Ovary (tissue), 9 donors: ENCODE results near the gene CEP78. TPM values are rescaled to one million over a fixed set of nuclear protein-coding genes. Genes with fewer than 3 reads are reported as not detected.

Source experiments
- DNase-seq, 5 donors: peaks; one replicate each; pipeline ENCODE4 v3.0.0-alpha.2; 2019 to 2020
- H3K27ac ChIP-seq, 2 donors: fragments of 200-600 bp; one replicate each; pipeline versions ENCODE4 v1.5.1 to v1.8.0; 2019 to 2022
- H3K27me3 ChIP-seq: fragments of 200-600 bp; one replicate; pipeline ENCODE4 v1.8.0; 2022
- H3K36me3 ChIP-seq: fragments of 200-600 bp; sonication (generic); one replicate; pipeline ENCODE4 v1.5.1; 2019
- H3K4me1 ChIP-seq: one replicate; pipeline ENCODE4 v1.8.1; 2013; ENCODE audit warnings: mild to moderate bottlenecking, moderate library complexity; ENCODE audit not compliant: insufficient read depth
- H3K4me3 ChIP-seq: fragments of 200-600 bp; sonication (generic); one replicate; pipeline ENCODE4 v1.5.1; 2017
- H3K9me3 ChIP-seq, 2 donors: fragments of 200-600 bp in 1 of 2; sonication (generic) in 1 of 2; one replicate each; pipeline versions ENCODE4 v1.5.1 to v1.8.1; 2013 to 2019; ENCODE audit warnings: mild to moderate bottlenecking in 1 of 2, moderate library complexity in 1 of 2
- EP300 ChIP-seq: sonication (generic); formaldehyde crosslinking; IDR thresholded peaks from one replicate; pipeline ENCODE4 v1.6.1; 2017; ENCODE audit warnings: antibody characterized with exemption
- POLR2A ChIP-seq: fragments of 450-650 bp; IDR thresholded peaks from one replicate; pipeline ENCODE4 v1.6.1; 2017; ENCODE audit warnings: antibody characterized with exemption, mild to moderate bottlenecking, moderate library complexity
- WGBS, 3 donors: extraction: QIAGEN DNeasy Blood & Tissue Kit in 1 of 3; methylation state at CpG; one replicate each; pipeline versions ENCODE4 v1.1.5 to v1.1.7; 2013 to 2017; 5-methylcytosine and 5-hydroxymethylcytosine counted together
- intact Hi-C, 4 donors: fragments of 100-400 bp; cut with DNase I; formaldehyde crosslinking; loops; one replicate each; pipeline versions ENCODE4 v1.11.0 to v1.15.1; 2022 to 2023
- polyA plus RNA-seq, 2 donors: library from polyadenylated mRNA; stranded (reverse); fragments of 200-250 nt in 1 of 2; fragments of 350-450 nt in 1 of 2; fragmentation: Illumina TruSeq in 1 of 2; extraction: RNeasy Lipid Tissue Mini Kit (QIAGEN cat#74804) in 1 of 2; gene quantifications; one replicate each; pipeline ENCODE4 v1.2.3, GENCODE V29; 2013 to 2014
- total RNA-seq, 7 donors: library from RNA; depleted of rRNA in 2 of 7; stranded (reverse); fragments of >200 nt in 2 of 7; fragmentation: NEBNext Ultra II Directional in 3 of 7; extraction: Animal tissue kit (Norgen Biotek cat#: 25700) in 3 of 7; gene quantifications; one replicate each; pipeline versions ENCODE4 v1.1.0 to v1.2.4, GENCODE V29; 2016 to 2023
- TF ChIP-seq, protein P1 (sequence below), 3 donors: fragments of 450-650 bp in 2 of 3; fragments of 200-600 bp in 1 of 3; IDR thresholded peaks; one replicate each; pipeline versions ENCODE4 v1.5.1 to v1.8.0; 2016 to 2022; ENCODE audit warnings: antibody characterized with exemption in 3 of 3, mild to moderate bottlenecking in 1 of 3
- donor health status: DM: no; HTN: no; CAD: no; lungs with moderate emphysema.
- donor health status: DM: no; HTN: no; CAD: no.
- donor health status: Bipolar disorder and iron deficiency.
- donor health status: DM: yes; HTN: yes; CAD: no.
- donor health status: DM: no; HTN: no; CAD: no.
- donor health status: DM: yes; HTN: yes; CAD: no.

Gene CEP78
- total and polyA plus RNA-seq, 9 donors = 6.1 to 25.6 (median 14.4) TPM

DNA sequence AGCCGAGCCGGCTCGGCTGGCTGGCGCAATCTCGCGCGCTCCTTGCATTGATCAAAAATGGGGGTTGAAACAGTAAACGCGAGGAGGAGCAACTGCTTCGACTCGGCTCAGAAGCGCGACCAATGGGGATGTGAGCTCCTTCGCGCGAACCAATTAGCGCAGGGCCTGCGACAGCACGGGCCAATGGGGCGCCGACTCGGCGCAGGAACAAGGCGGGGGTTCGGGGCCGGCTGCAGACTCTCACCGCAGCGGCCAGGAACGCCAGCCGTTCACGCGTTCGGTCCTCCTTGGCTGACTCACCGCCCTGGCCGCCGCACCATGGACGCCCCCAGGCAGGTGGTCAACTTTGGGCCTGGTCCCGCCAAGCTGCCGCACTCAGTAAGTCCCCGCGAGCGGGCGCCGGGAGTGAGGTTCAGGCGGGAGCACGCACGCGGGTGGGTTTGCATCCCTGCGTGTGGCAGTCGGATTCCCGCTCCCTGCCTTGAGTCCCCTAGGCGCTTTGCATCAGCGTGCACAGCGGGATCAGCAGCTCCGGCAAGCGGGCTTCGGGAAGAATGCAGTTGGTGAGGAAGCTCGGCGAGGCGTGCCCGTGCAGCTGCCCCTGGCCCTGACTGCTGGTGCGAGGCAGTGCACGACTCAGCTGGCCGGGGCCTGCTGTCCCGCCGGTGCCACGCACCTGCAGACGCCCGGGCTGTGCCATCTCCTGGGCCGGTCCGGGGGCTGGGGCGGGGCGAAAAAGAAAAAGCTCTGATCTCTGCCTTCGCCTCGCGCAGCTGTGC lies 61.2 kb downstream of the CEP78 start, which contains the start of gene PSAT1:
Gene PSAT1 (plus strand): TSS at position 233 of the 779 bp plus-strand sequence. CDS start 86 bp downstream, at position 319.
- 0 to 1% (median 0%) methylated on average over 63 to 76 of the region's 76 CpGs for WGBS, 3 donors
- no peak for TF ChIP-seq EP300
- no peak for TF ChIP-seq POLR2A
- TF ChIP-seq, protein P1, sequence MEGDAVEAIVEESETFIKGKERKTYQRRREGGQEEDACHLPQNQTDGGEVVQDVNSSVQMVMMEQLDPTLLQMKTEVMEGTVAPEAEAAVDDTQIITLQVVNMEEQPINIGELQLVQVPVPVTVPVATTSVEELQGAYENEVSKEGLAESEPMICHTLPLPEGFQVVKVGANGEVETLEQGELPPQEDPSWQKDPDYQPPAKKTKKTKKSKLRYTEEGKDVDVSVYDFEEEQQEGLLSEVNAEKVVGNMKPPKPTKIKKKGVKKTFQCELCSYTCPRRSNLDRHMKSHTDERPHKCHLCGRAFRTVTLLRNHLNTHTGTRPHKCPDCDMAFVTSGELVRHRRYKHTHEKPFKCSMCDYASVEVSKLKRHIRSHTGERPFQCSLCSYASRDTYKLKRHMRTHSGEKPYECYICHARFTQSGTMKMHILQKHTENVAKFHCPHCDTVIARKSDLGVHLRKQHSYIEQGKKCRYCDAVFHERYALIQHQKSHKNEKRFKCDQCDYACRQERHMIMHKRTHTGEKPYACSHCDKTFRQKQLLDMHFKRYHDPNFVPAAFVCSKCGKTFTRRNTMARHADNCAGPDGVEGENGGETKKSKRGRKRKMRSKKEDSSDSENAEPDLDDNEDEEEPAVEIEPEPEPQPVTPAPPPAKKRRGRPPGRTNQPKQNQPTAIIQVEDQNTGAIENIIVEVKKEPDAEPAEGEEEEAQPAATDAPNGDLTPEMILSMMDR (IDR thresholded peaks at IDR 0.05) = no peak
- H3K9me3 ChIP-seq = no peaks in the 10 kb centered on the region
- H3K36me3 ChIP-seq = no peaks in the 10 kb centered on the region
- peaks cover 9% of the 10 kb centered on the region for H3K4me1 ChIP-seq
- peak within 1 kb of the TSS; percentile 46 for H3K4me3 ChIP-seq
- DNase-seq = peak; percentile 76 to 88 (median 81)
- intact Hi-C loops = no loop called here
- peak within 1 kb of the TSS in 1 of 2 donors; percentile 52 for H3K27ac ChIP-seq
- no peaks in the 10 kb centered on the region for H3K27me3 ChIP-seq

DNA sequence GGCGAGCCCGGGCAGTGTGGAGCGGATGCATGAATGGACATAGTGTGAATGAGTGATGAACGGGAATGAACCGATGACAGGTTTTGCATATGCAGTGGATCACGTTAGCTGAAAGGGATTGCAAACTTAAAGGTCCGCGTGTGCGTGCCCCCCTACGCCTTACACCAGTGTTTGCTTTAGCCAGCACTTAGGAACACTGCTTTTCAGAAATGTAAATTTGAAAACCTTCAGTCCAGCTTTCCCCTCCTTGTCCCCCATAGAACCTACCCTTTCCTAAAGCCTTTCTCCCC lies 61.7 kb downstream of the CEP78 start:
- Histone ChIP-seq H3K4me3 (peak overlapping the region; percentile 46), H3K27ac (no peak overlapping the region), H3K36me3 (no peaks in the 10 kb centered on the region), H3K4me1 (peaks cover 9% of the 10 kb centered on the region), H3K9me3 (no peaks in the 10 kb centered on the region), H3K27me3 (no peaks in the 10 kb centered on the region)
- 0 to 1% (median 1%) methylated on average over 10 of the region's 10 CpGs for WGBS, 3 donors
- DNase-seq = no peak
- no peak for TF ChIP-seq EP300
- intact Hi-C loops = no loop called here

DNA sequence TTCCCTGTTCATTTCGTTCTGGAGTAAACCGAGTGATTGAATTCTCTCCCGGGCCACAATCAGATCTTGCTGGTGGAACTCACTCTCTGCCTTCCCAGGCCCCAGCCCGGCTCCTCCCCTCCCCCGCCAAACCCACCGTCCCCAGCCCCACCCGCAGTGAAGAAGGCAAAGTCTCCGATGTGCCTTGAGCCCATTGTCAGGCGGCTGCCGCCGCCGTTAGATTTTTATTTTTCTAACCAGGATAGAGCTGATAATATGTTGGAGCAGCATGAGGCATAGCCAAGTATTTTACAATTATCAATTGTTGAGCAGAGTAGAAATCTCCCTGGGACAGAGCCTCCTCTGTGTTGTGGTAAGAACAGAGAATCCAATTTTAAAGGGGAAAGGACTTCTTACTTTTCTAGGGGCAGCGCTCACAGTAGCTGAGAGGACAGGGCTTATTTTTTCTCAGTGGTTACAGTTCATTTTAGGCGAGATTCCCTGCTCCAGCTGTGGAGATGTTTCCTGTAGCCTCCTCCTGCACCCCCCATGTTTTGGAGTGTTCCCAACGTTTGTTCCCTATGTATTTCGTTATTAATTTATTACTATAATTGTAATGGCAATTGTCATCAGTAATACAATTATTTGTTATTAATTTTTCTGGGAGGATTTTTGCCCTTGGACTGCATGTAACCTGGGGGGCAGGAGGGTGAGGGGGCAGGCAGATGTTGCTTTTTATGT lies 62.3 kb downstream of the CEP78 start:
- no peaks in the 10 kb centered on the region for H3K9me3 ChIP-seq
- no peak for TF ChIP-seq EP300
- no peaks in the 10 kb centered on the region for H3K27me3 ChIP-seq
- intact Hi-C loops = no loop called here
- H3K27ac ChIP-seq = no peak overlapping the region
- H3K36me3 ChIP-seq = no peaks in the 10 kb centered on the region
- H3K4me1 ChIP-seq = peaks cover 9% of the 10 kb centered on the region
- WGBS, 3 donors = 4 to 7% (median 6%) methylated on average over 15 to 16 of the region's 16 CpGs
- DNase-seq = no peak
- peak overlapping the region; percentile 13 for H3K4me3 ChIP-seq

DNA sequence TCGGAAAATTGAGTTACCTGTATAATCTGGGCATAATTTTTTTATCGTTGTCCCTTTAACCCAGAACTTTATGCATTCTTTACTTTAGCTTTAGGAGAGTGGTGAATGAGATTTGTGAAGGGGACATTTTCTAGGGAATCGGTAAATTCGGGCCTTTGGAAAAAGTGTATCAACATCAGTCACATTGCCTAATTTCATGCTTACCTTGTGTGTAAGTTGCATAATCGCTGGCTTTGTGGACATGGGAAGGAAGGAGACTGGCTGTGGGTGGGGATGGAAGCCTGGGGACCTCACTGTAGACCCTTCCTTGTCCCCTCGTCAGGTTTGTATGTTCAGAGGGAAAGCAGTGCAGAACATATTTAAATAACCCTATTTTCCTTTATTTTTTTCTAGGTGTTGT lies 64.3 kb downstream of the CEP78 start:
- H3K9me3 ChIP-seq = no peaks in the 10 kb centered on the region
- no peak overlapping the region for H3K27ac ChIP-seq
- H3K4me1 ChIP-seq = peaks cover 9% of the 10 kb centered on the region
- no peaks in the 10 kb centered on the region for H3K27me3 ChIP-seq
- DNase-seq = no peak
- H3K36me3 ChIP-seq = no peaks in the 10 kb centered on the region
- intact Hi-C loops = no loop called here
- 95 to 97% (median 97%) methylated on average over 6 of the region's 6 CpGs for WGBS, 3 donors
- no peak overlapping the region for H3K4me3 ChIP-seq
- no peak for TF ChIP-seq EP300
- no peak for TF ChIP-seq POLR2A
- TF ChIP-seq, protein P1 (IDR thresholded peaks at IDR 0.05) = no peak

DNA sequence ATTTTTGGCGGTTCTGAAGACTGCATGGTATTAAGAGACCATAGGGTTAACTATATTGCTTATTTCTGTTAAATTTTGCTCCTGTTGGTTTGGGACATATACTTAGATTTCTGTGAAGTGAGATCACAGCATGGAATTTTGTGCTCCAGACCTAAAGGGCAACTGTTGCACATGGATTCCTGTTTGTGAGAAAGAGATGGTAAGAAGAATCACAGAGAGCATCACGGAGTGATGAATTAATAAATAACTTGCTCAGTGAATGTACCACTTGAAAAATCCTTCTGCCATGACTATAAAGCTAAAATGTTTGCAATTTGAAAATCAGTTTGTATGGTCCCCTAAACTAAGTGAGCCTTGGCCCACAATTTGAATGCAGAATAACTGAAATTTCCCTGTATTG lies 65.6 kb downstream of the CEP78 start:
- no peaks in the 10 kb centered on the region for H3K9me3 ChIP-seq
- intact Hi-C loops = no loop called here
- no peak for DNase-seq
- no peak overlapping the region for H3K27ac ChIP-seq
- H3K27me3 ChIP-seq = no peaks in the 10 kb centered on the region
- no peak for TF ChIP-seq EP300
- TF ChIP-seq, protein P1 (IDR thresholded peaks at IDR 0.05) = no peak
- TF ChIP-seq POLR2A = no peak
- H3K4me1 ChIP-seq = peaks cover 9% of the 10 kb centered on the region
- 93 to 100% (median 96%) methylated on average over 2 of the region's 2 CpGs for WGBS, 3 donors
- no peaks in the 10 kb centered on the region for H3K36me3 ChIP-seq
- no peak overlapping the region for H3K4me3 ChIP-seq
